D721Med (cell line): ENCODE measurements around the gene RAB30.

ENCODE experiments used
- DNase-seq: peaks from one replicate; pipeline ENCODE4 v3.0.0; 2011; ENCODE audit warnings: low spot score; ENCODE audit not compliant: insufficient read length
- FAIRE-seq: peaks from 2 replicates; lab custom pipeline; 2011; peaks lifted over from hg19 to GRCh38; lab: Jason Lieb, UNC
- TF ChIP-seq, protein P1 (sequence below): IDR thresholded peaks from 2 replicates; pipeline ENCODE4 v1.5.1; 2012; ENCODE audit warnings: mild to moderate bottlenecking, control low read depth; ENCODE audit not compliant: insufficient read depth; ENCODE audit errors: missing control alignments

Gene RAB30

DNA sequence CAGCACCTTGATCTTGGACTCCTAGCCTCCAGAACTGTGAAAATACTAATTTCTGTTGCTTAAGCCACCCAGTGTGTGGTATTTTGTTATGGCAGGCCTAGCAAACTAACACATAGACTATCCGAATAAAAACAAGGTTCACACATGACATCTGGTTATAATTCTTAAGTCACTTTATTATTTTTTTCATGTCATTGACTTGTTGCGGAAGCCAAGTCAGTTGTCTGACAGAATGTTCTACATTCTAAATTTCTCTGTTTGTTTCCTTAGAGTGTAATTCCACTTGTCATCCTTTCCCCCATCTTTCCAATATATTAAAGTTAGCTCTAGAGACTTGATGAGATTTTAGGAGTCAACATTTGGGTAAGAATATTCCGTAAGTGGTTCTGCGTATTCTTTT lies 40.6 kb downstream of the RAB30 start:
- TF ChIP-seq, protein P1, sequence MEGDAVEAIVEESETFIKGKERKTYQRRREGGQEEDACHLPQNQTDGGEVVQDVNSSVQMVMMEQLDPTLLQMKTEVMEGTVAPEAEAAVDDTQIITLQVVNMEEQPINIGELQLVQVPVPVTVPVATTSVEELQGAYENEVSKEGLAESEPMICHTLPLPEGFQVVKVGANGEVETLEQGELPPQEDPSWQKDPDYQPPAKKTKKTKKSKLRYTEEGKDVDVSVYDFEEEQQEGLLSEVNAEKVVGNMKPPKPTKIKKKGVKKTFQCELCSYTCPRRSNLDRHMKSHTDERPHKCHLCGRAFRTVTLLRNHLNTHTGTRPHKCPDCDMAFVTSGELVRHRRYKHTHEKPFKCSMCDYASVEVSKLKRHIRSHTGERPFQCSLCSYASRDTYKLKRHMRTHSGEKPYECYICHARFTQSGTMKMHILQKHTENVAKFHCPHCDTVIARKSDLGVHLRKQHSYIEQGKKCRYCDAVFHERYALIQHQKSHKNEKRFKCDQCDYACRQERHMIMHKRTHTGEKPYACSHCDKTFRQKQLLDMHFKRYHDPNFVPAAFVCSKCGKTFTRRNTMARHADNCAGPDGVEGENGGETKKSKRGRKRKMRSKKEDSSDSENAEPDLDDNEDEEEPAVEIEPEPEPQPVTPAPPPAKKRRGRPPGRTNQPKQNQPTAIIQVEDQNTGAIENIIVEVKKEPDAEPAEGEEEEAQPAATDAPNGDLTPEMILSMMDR, result no peak
- FAIRE-seq (no peak), DNase-seq (no peak)

DNA sequence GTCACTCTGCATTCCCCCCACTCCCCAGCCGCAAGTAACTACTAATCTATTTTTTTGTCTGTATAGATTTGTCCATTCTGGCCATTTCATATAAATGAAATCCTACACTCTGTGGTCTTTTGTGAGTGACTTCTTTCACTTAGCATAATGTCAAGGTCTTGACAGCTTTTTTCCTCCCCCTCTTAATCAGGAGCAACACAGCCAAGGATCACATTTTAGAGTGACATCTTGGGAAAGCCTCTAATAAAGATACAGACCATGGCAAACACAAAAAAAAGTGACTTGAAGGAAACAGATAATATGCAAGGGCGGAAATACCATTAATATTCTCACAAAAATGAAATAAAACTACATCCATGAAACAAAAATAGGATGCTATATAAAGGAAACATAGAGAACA lies 43.9 kb downstream of the RAB30 start:
- TF ChIP-seq, protein P1, result no peak
- DNase-seq, result no peak
- no peak for FAIRE-seq

DNA sequence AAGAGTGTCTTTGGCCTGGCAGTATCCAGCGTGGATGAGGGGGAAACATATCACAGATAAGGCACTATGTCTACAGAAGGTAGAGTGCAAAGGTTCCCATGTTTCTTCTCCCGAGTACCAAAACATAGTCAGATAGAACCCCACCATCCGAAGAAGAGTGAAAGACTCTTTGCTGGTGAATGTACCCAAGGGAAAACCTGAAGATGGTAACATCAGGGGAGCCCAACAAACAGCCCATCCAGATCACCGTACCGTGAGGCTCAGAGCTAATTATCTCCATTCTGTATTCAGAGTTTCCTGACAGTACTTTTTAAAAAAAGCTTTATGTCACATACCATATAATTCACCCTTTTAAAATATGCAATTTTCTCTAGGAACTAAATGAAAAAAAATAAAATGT lies 44.4 kb downstream of the RAB30 start:
- DNase-seq, result no peak
- TF ChIP-seq, protein P1, result no peak
- no peak for FAIRE-seq

DNA sequence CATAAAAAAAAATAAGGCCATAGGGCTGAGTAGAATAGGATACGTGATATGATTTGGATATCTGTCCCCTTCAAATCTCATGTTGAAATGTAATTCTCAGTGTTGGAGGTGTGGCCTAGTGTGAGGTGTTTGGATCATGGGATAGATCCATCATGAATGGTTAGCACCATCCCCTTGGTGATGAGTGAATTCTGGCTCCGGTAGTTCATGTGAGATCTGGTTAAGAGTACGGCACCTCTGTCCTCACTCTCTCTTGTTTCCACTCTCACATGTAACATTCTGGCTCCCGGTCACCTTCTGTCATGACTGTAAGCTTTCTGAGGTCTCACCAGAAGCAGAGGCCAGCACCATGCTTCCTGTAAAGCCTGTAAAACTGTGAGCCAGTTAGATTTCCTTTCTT lies 45.5 kb downstream of the RAB30 start:
- FAIRE-seq, result no peak
- TF ChIP-seq, protein P1, result no peak
- DNase-seq, result no peak

- FAIRE-seq (no peak), DNase-seq (no peak)
- TF ChIP-seq, protein P1, result no peak
Measured at GRCh38 chr11:83025267-83025704, 46.4 kb downstream of the RAB30 start.

DNA sequence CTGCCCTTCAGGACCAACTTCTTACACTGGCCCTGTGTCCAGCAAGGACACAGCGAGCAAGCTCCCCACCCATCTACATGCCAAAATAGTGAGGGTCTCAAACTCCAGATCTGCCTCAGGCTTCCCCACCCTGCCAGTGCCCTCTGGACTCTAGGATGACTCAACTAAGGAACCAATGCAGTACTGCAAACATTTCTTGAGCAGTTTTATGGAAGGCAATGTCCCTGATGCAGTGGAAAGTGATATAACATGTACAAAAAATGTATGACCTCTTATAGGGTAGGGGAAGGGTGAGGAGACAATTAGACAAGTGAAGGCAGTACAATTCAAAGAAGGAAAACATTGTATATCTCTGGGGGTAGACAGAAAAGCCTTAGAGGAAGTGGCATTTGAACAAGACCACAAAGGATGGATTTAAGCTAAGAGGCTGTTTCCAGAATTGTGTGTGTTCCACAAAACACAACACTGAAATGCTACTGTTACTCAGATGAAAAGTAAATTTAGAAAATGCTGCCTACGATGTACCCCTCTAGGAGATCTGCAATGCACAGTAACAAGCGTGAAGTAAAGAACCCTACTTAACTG lies 47.3 kb downstream of the RAB30 start:
- TF ChIP-seq, protein P1, result no peak
- DNase-seq, result no peak
- FAIRE-seq, result no peak

DNA sequence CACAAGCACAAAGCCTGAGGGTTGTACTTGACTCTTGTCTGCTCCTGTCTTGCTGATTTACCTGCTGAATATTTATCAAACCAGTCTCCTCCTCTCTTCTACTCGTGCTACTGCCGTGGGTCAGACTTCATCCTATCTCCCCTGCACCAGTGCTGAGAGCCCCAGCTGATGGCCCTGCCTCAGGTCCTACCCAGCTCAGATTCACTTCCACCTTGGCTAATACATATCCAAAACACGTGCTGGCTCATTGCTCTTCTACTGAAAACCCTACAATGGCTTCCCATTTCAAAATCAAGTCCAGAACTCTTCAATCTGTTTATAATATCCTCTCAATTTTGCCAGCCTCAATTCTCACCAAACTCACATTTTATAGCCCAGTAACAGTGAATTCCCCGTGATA lies 48.3 kb downstream of the RAB30 start:
- FAIRE-seq, result no peak
- no peak for DNase-seq
- TF ChIP-seq, protein P1, result no peak
